Measurements from ENCODE around the gene CALM1. TPM values are rescaled to one million over a fixed set of nuclear protein-coding genes. Genes with fewer than 3 reads are reported as not detected.

CALM1 gene
- total and polyA plus RNA-seq, 4 donors = 146 to 517 (median 166) TPM

- Histone ChIP-seq H3K4me1 (ENCODE audit: control insufficient read depth in 4 of 4, insufficient read depth in 4 of 4, low read length in 3 of 4) (no peaks in the 10 kb centered on the region), H3K9me3 (ENCODE audit: control insufficient read depth in 4 of 4, low read length in 3 of 4) (no peaks in the 10 kb centered on the region), H3K36me3 (ENCODE audit: control insufficient read depth in 4 of 4, insufficient read depth in 3 of 4, low read depth in 1 of 4, low read length in 3 of 4) (no peaks in the 10 kb centered on the region), H3K27ac (ENCODE audit: low read depth in 1 of 2, low read length in 2 of 2) (no peak overlapping the region), H3K27me3 (ENCODE audit: control insufficient read depth in 4 of 4, insufficient read depth in 4 of 4, low read length in 3 of 4) (no peaks in the 10 kb centered on the region), H3K4me3 (ENCODE audit: low read depth in 1 of 3, low read length in 3 of 3) (no peak overlapping the region), H3K9ac (ENCODE audit: low read depth in 1 of 2, low read length in 2 of 2) (no peak overlapping the region)
- 92% methylated on average over 6 of the region's 6 CpGs for WGBS
- no peak for DNase-seq (ENCODE audit: low spot score)
- TF ChIP-seq FOXA1 (IDR thresholded peaks at IDR 0.05) (no peak), TAF1 (conservative IDR thresholded peaks at IDR 0.05) (no peak), CTCF (IDR thresholded peaks at IDR 0.05; ENCODE audit: low read depth, low read length, missing input control) (no peak), NR2F2 (IDR thresholded peaks at IDR 0.05) (no peak), YY1 (IDR thresholded peaks at IDR 0.05) (no peak), ZBTB33 (IDR thresholded peaks at IDR 0.05) (no peak), FOXA2 (IDR thresholded peaks at IDR 0.05) (no peak), HNF4A (conservative IDR thresholded peaks at IDR 0.05) (no peak), ATF3 (IDR thresholded peaks at IDR 0.05) (no peak), RXRA (IDR thresholded peaks at IDR 0.05) (no peak), SP1 (IDR thresholded peaks at IDR 0.05) (no peak)
- TF ChIP-seq, protein P1, sequence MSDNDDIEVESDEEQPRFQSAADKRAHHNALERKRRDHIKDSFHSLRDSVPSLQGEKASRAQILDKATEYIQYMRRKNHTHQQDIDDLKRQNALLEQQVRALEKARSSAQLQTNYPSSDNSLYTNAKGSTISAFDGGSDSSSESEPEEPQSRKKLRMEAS (IDR thresholded peaks at IDR 0.05) = no peak
These were observed 27.2 kb downstream of the CALM1 start for GRCh38 chr14:90424075-90424474.

GRCh38 chr14:90424686-90425372 is 28.0 kb downstream of the CALM1 start:
- H3K4me1 ChIP-seq (ENCODE audit: control insufficient read depth in 4 of 4, insufficient read depth in 4 of 4, low read length in 3 of 4) = no peaks in the 10 kb centered on the region
- H3K9ac ChIP-seq (ENCODE audit: low read depth in 1 of 2, low read length in 2 of 2) = no peak overlapping the region
- WGBS = 84% methylated on average over 17 of the region's 17 CpGs
- TF ChIP-seq CTCF (IDR thresholded peaks at IDR 0.05; ENCODE audit: low read depth, low read length, missing input control) (no peak), JUND (IDR thresholded peaks at IDR 0.05) (no peak), SP1 (IDR thresholded peaks at IDR 0.05) (no peak), GABPA (IDR thresholded peaks at IDR 0.05 in 1 of 2, conservative IDR thresholded peaks at IDR 0.05 in 1 of 2) (no peak)
- no peaks in the 10 kb centered on the region for H3K36me3 ChIP-seq (ENCODE audit: control insufficient read depth in 4 of 4, insufficient read depth in 3 of 4, low read depth in 1 of 4, low read length in 3 of 4)
- H3K27me3 ChIP-seq (ENCODE audit: control insufficient read depth in 4 of 4, insufficient read depth in 4 of 4, low read length in 3 of 4) = no peaks in the 10 kb centered on the region
- DNase-seq (ENCODE audit: low spot score) = no peak
- H3K27ac ChIP-seq (ENCODE audit: low read depth in 1 of 2, low read length in 2 of 2) = no peak overlapping the region
- no peak overlapping the region for H3K4me3 ChIP-seq (ENCODE audit: low read depth in 1 of 3, low read length in 3 of 3)
- H3K9me3 ChIP-seq (ENCODE audit: control insufficient read depth in 4 of 4, low read length in 3 of 4) = no peaks in the 10 kb centered on the region
